ENCODE results near the gene CCL25.

Gene CCL25

GRCh38 chr19:8110931-8111330 lies 58.4 kb downstream of the CCL25 start:
- no peak for DNase-seq (ENCODE audit: low spot score)

- no peak for DNase-seq (ENCODE audit: low spot score)
Observed at GRCh38 chr19:8111376-8111775, 58.8 kb downstream of the CCL25 start.

Data from COLO829 (cell line).